ENCODE data around the gene ENTREP3. TPM values are rescaled to one million over a fixed set of nuclear protein-coding genes. Genes with fewer than 3 reads are reported as not detected.
A peak's percentile ranks its signal among the peaks of the same experiment; 100 is the strongest.
"Not testable (repeated sequence)": the region's sequence is repeated elsewhere in the genome, so short reads cannot be mapped to it uniquely, and the experiment has no call there.

ENTREP3 gene
- total RNA-seq, 2 donors from 2014 or later: 22.0 to 34.2 TPM

DNA sequence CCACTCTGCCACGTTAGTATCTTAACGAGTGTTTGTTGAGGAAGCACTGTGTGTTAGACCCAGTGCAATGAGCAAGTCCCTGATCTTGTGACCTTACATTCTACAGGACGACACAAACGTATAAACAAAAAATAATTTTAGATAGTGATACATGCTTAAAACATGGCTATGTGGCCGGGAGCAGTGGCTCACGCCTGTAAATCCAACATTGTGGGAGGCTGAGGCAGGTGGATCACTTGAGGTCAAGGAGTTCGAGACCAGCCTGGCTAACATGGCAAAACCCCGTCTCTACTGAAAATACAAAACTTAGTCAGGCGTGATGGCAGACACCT lies 27.2 kb downstream of the ENTREP3 start:
- H3K36me3 ChIP-seq: no peaks in the 10 kb centered on the region
- H3K27ac ChIP-seq: peak overlapping the region; percentile 89
- H3K9me3 ChIP-seq: no peaks in the 10 kb centered on the region
- no peaks in the 10 kb centered on the region for H3K27me3 ChIP-seq
- DNase-seq: no peak
- peaks cover 10% of the 10 kb centered on the region for H3K4me1 ChIP-seq
- TF ChIP-seq, protein P1, sequence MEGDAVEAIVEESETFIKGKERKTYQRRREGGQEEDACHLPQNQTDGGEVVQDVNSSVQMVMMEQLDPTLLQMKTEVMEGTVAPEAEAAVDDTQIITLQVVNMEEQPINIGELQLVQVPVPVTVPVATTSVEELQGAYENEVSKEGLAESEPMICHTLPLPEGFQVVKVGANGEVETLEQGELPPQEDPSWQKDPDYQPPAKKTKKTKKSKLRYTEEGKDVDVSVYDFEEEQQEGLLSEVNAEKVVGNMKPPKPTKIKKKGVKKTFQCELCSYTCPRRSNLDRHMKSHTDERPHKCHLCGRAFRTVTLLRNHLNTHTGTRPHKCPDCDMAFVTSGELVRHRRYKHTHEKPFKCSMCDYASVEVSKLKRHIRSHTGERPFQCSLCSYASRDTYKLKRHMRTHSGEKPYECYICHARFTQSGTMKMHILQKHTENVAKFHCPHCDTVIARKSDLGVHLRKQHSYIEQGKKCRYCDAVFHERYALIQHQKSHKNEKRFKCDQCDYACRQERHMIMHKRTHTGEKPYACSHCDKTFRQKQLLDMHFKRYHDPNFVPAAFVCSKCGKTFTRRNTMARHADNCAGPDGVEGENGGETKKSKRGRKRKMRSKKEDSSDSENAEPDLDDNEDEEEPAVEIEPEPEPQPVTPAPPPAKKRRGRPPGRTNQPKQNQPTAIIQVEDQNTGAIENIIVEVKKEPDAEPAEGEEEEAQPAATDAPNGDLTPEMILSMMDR (IDR thresholded peaks at IDR 0.05): no peak
- peak overlapping the region; percentile 67 for H3K4me3 ChIP-seq
- peak overlapping the region; percentile 68 to 72 for H3K9ac ChIP-seq (ENCODE audit: low read depth in 2 of 2, low read length in 2 of 2)
- intact Hi-C loops (cut with DNase I): no loop called here

DNA sequence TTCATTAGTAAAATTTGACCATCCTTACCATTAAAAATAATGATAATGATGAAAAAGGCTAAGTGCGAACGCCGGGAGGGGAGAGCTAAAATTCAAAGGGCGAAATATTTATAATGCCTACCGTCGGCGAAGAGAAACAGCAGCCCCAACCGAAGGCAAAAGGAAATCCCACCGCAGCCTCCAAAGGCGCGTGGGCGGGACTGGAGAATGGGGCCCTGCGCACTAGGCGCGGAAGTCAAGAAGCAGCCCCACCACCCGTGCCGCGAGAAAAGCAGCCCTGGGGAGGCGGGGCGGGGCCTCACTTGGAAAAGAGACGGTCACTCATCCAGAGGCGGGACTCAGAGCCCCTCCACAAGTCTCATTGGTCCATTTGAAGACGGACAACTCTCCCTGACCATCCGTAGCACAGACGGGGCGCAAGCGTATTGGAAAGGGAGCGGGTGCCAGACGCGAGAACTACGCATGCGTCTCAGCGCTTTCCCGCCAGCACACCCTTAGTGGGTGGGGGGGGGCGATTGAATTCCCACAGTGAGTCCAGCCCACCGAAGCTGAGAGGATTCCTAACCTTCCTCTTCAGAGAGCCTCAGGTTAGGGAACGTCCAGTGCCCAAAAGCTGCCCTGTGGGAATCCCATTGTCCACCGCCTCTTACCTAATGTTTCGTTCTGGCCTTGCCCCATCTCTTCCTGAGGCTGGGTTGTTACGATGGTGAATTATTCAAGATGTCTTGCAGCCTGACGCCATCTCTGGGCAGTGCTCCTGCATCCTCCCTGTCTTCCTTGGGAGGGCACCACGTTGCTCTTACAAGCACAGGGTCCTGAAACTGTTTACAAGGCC lies 27.8 kb downstream of the ENTREP3 start:
- Histone ChIP-seq H3K9ac (ENCODE audit: low read depth in 2 of 2, low read length in 2 of 2) (peak overlapping the region; percentile 75 to 89), H3K4me3 (peak overlapping the region; percentile 67), H3K9me3 (no peaks in the 10 kb centered on the region), H3K27me3 (no peaks in the 10 kb centered on the region), H3K36me3 (no peaks in the 10 kb centered on the region), H3K4me1 (peaks cover 10% of the 10 kb centered on the region), H3K27ac (peak overlapping the region; percentile 89)
- TF ChIP-seq, protein P1 (IDR thresholded peaks at IDR 0.05): no peak
- intact Hi-C loops (cut with DNase I): loop anchor here (2.0 kb wide), 1 partner anchor 19 kb away; the partner anchor contains the start of gene MTX1
- peak; percentile 99 for DNase-seq

DNA sequence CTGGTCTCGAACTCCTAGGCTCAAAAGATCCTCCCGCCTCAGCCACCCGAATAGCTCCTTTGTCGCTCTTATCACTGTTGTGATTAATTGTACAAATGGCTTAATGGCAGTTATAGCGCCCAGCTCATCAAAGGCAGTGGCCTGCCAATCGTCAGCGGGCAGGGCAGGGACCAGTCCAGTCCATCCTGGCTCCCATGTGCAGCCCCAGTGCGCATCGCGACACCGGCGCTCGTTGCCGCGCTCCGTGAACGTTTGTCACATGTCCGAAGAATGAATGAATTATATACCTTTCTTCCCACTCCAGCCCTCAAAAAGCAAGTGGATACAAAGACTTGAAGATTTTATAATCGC lies 28.4 kb downstream of the ENTREP3 start:
- H3K27me3 ChIP-seq: no peaks in the 10 kb centered on the region
- no peaks in the 10 kb centered on the region for H3K36me3 ChIP-seq
- no peaks in the 10 kb centered on the region for H3K9me3 ChIP-seq
- H3K4me1 ChIP-seq: peaks cover 10% of the 10 kb centered on the region
- peak; percentile 61 for DNase-seq
- intact Hi-C loops (cut with DNase I): loop anchor here (2.0 kb wide), 1 partner anchor 18 kb away; the partner anchor contains the start of gene MTX1
- TF ChIP-seq, protein P1 (IDR thresholded peaks at IDR 0.05): no peak
- peak overlapping the region; percentile 75 to 89 for H3K9ac ChIP-seq (ENCODE audit: low read depth in 2 of 2, low read length in 2 of 2)
- H3K27ac ChIP-seq: peak overlapping the region; percentile 89
- peak overlapping the region; percentile 67 for H3K4me3 ChIP-seq

DNA sequence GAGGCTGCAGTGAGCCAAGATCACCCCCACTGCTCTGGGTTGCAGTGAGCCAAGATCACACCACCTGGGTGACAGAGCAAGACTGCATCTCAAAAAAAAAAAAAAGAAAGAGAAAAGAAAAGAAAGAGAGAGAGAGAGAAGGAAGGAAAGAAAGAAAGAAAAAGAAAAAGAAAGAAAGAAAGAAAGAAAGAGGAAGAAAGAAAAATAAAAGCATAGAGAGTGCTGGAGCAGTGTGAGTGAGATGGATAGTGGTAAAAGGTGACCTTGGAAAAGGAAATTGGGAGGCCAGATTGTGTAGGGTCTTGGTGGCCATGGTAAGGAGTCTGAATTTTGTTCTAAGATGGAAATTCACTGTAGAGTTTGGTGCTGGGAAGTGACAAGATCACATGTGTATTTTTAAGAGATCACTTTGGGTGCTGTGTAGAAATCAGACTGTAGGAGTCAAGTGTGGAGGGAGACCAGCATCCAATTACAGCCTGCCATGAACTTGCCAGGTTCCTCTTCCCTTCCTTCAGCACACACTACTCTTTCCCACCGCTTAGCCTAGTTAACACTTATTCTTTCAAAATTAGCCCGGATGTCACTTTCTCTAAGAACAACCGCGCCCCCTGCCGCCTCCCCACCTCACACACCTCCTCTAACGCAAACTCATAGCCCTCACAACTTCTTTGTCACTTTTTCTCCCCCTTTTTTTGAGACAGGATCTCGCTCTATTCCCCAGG lies 28.9 kb downstream of the ENTREP3 start:
- peaks cover 10% of the 10 kb centered on the region for H3K4me1 ChIP-seq
- H3K9ac ChIP-seq (ENCODE audit: low read depth in 2 of 2, low read length in 2 of 2): peak overlapping the region; percentile 75 to 89
- no peaks in the 10 kb centered on the region for H3K27me3 ChIP-seq
- DNase-seq: peak; percentile 84
- peak overlapping the region; percentile 67 for H3K4me3 ChIP-seq
- no peaks in the 10 kb centered on the region for H3K36me3 ChIP-seq
- H3K27ac ChIP-seq: peak overlapping the region; percentile 89
- TF ChIP-seq, protein P1 (IDR thresholded peaks at IDR 0.05): peak; percentile 39
- intact Hi-C loops (cut with DNase I): loop anchor here (2.0 kb wide), 1 partner anchor 18 kb away; the partner anchor contains the start of gene MTX1
- H3K9me3 ChIP-seq: no peaks in the 10 kb centered on the region

DNA sequence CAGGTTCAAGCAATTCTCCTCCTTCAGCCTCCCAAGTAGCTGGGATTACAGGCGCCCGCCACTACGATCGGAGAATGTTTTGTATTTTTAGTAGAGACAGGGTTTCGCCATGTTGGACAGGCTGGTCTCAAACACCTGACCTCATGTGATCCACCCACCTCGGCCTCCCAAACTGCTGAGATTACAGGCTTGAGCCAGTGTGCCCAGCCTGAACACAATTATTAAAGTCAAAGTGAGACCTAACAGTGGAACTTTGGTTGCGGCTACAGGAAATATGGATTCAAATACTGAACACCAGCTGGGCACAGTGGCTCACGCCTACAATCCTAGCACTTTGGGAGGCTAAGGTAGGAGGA lies 29.9 kb downstream of the ENTREP3 start:
- H3K9ac ChIP-seq (ENCODE audit: low read depth in 2 of 2, low read length in 2 of 2); H3K36me3 ChIP-seq; H3K9me3 ChIP-seq; H3K4me3 ChIP-seq; DNase-seq; H3K27ac ChIP-seq; H3K27me3 ChIP-seq; intact Hi-C loops (cut with DNase I); H3K4me1 ChIP-seq: not testable (repeated sequence)
